ENCODE results near the gene HOXD3. TPM values are rescaled to one million over a fixed set of nuclear protein-coding genes. Genes with fewer than 3 reads are reported as not detected.

HOXD3 gene
- total RNA-seq (2022) (not detected in 2 replicates), Bru-seq, nascent RNA (not detected), BruChase-seq, experiment 1, labeled RNA remaining after a 6-hour chase (not detected), BruChase-seq, experiment 2, labeled RNA remaining after a 2-hour chase (not detected)
- long read RNA-seq: 0 reads

- intact Hi-C loops (cut with micrococcal nuclease): no loop called here
- POLR2A ChIA-PET: interaction anchor here (0.7 kb wide), 1 partner anchor 303 kb away, joined by 3 read pairs; no protein-coding TSS in a partner anchor
- Mint-ChIP-seq H3K36me3 (ENCODE audit: insufficient read depth, unreplicated experiment) (peaks cover 5% of the 10 kb centered on the region), H3K4me1 (ENCODE audit: insufficient read depth, unreplicated experiment) (no peaks in the 10 kb centered on the region), H3K9me3 (ENCODE audit: unreplicated experiment) (no peaks in the 10 kb centered on the region), H3K27me3 (ENCODE audit: insufficient read depth, unreplicated experiment) (no peaks in the 10 kb centered on the region), H3K4me3 (ENCODE audit: unreplicated experiment) (no peak within 1 kb of the TSS), H3K27ac (ENCODE audit: low read depth, unreplicated experiment) (no peak within 1 kb of the TSS)
- no TSS peak for BruUV-seq (replicated peaks)
- DNase-seq (ENCODE audit: unreplicated experiment): no peak
- no peak for TF ChIP-seq CTCF (IDR thresholded peaks at IDR 0.05; ENCODE audit: unreplicated experiment)
- CTCF ChIA-PET: interaction anchor here (0.6 kb wide), 1 partner anchor 659 kb away, joined by 3 read pairs; no protein-coding TSS in a partner anchor
Observed at GRCh38 chr2:176156807-176157498, at the start of gene HOXD3. HOXD3 (plus strand) TSS chr2:176157307; CDS start chr2:176169115, 11,808 bp downstream.

- ChIA-PET CTCF (interaction anchor here (1.6 kb wide), 1 partner anchor 10 kb away, joined by 8 read pairs; no protein-coding TSS in a partner anchor), POLR2A (no interaction called here)
- Mint-ChIP-seq H3K4me1 (ENCODE audit: insufficient read depth, unreplicated experiment) (peaks cover 7% of the 10 kb centered on the region), H3K27ac (ENCODE audit: low read depth, unreplicated experiment) (no peak overlapping the region), H3K4me3 (ENCODE audit: unreplicated experiment) (no peak overlapping the region), H3K27me3 (ENCODE audit: insufficient read depth, unreplicated experiment) (peaks cover 22% of the 10 kb centered on the region), H3K36me3 (ENCODE audit: insufficient read depth, unreplicated experiment) (no peaks in the 10 kb centered on the region), H3K9me3 (ENCODE audit: unreplicated experiment) (no peaks in the 10 kb centered on the region)
- TF ChIP-seq CTCF (IDR thresholded peaks at IDR 0.05; ENCODE audit: unreplicated experiment): no peak
- BruUV-seq (replicated peaks): no TSS peak
- no peak for DNase-seq (ENCODE audit: unreplicated experiment)
- intact Hi-C loops (cut with micrococcal nuclease): no loop called here
Observed at GRCh38 chr2:176107731-176108181, 49.4 kb upstream of the HOXD3 start.

- no peak overlapping the region for H3K27ac Mint-ChIP-seq (ENCODE audit: low read depth, unreplicated experiment)
- peaks cover 22% of the 10 kb centered on the region for H3K27me3 Mint-ChIP-seq (ENCODE audit: insufficient read depth, unreplicated experiment)
- CTCF ChIA-PET: interaction anchor here (0.6 to 2.6 kb wide), 7 partner anchors 7 to 1033 kb away, joined by 3 to 23 read pairs (median 10); partner anchors contain the start of gene HOXD12
- POLR2A ChIA-PET: no interaction called here
- H3K4me3 Mint-ChIP-seq (ENCODE audit: unreplicated experiment): no peak overlapping the region
- H3K36me3 Mint-ChIP-seq (ENCODE audit: insufficient read depth, unreplicated experiment): no peaks in the 10 kb centered on the region
- TF ChIP-seq CTCF (IDR thresholded peaks at IDR 0.05; ENCODE audit: unreplicated experiment): no peak
- DNase-seq (ENCODE audit: unreplicated experiment): no peak
- peaks cover 7% of the 10 kb centered on the region for H3K4me1 Mint-ChIP-seq (ENCODE audit: insufficient read depth, unreplicated experiment)
- no TSS peak for BruUV-seq (replicated peaks)
- H3K9me3 Mint-ChIP-seq (ENCODE audit: unreplicated experiment): no peaks in the 10 kb centered on the region
- intact Hi-C loops (cut with micrococcal nuclease): no loop called here
Observed at GRCh38 chr2:176109192-176109901, 47.8 kb upstream of the HOXD3 start.

- no peaks in the 10 kb centered on the region for H3K36me3 Mint-ChIP-seq (ENCODE audit: insufficient read depth, unreplicated experiment)
- H3K4me3 Mint-ChIP-seq (ENCODE audit: unreplicated experiment): no peak overlapping the region
- DNase-seq (ENCODE audit: unreplicated experiment): no peak
- TF ChIP-seq CTCF (IDR thresholded peaks at IDR 0.05; ENCODE audit: unreplicated experiment): no peak
- CTCF ChIA-PET: interaction anchor here (0.6 to 2.6 kb wide), 18 partner anchors 8 to 1413 kb away, joined by 3 to 23 read pairs (median 4); partner anchors contain the start of gene HOXD12
- intact Hi-C loops (cut with micrococcal nuclease): no loop called here
- POLR2A ChIA-PET: no interaction called here
- no peak overlapping the region for H3K27ac Mint-ChIP-seq (ENCODE audit: low read depth, unreplicated experiment)
- peaks cover 17% of the 10 kb centered on the region for H3K27me3 Mint-ChIP-seq (ENCODE audit: insufficient read depth, unreplicated experiment)
- BruUV-seq (replicated peaks): no TSS peak
- H3K9me3 Mint-ChIP-seq (ENCODE audit: unreplicated experiment): no peaks in the 10 kb centered on the region
- H3K4me1 Mint-ChIP-seq (ENCODE audit: insufficient read depth, unreplicated experiment): peaks cover 7% of the 10 kb centered on the region
Observed at GRCh38 chr2:176109946-176110345, 47.2 kb upstream of the HOXD3 start.

Data from MCF 10A (cell line).